ENCODE data around the gene SLC10A2.

DNA sequence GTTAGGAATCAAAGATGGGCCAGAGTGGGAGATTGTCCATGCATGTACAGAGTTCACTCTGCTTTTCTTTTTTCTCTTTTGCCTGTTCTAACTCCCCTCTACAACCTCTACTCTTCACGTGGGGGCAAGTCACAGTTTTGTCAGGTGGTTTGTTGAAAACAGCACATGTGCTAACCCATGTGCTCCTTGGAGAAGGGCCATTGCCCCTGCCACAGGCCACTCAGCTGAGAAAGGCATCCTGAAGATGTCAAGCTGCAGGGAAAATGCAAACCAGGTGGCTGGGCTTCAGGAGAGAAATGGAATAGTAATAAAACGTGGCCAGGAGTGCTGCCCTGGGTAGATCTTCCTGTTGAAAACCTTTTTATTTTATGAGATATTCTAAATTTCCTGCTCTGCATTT is 35.3 kb upstream of the SLC10A2 start:
- TF ChIP-seq POLR2A (IDR thresholded peaks at IDR 0.05) = no peak
- TF ChIP-seq, protein P1, sequence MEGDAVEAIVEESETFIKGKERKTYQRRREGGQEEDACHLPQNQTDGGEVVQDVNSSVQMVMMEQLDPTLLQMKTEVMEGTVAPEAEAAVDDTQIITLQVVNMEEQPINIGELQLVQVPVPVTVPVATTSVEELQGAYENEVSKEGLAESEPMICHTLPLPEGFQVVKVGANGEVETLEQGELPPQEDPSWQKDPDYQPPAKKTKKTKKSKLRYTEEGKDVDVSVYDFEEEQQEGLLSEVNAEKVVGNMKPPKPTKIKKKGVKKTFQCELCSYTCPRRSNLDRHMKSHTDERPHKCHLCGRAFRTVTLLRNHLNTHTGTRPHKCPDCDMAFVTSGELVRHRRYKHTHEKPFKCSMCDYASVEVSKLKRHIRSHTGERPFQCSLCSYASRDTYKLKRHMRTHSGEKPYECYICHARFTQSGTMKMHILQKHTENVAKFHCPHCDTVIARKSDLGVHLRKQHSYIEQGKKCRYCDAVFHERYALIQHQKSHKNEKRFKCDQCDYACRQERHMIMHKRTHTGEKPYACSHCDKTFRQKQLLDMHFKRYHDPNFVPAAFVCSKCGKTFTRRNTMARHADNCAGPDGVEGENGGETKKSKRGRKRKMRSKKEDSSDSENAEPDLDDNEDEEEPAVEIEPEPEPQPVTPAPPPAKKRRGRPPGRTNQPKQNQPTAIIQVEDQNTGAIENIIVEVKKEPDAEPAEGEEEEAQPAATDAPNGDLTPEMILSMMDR (IDR thresholded peaks at IDR 0.05) = no peak

Measured in heart left ventricle (tissue), 13 donors.